Upper lobe of left lung (tissue), 6 donors: ENCODE results near the gene CFAP299. TPM values are rescaled to one million over a fixed set of nuclear protein-coding genes. Genes with fewer than 3 reads are reported as not detected.

ENCODE experiments used
- ATAC-seq, 2 donors: fragments of 200-7000 bp; cut with Tn5 transposase; one replicate each; pipeline ENCODE4 v1.9.1; 2022; ENCODE audit warnings: mild to moderate bottlenecking in 2 of 2, moderate library complexity in 2 of 2; ENCODE audit not compliant: low FRiP score in 2 of 2
- DNase-seq, 2 donors: peaks; one replicate each; pipeline ENCODE4 v3.0.0-alpha.2; 2019 to 2020
- H3K27ac ChIP-seq, 4 donors: fragments of 200-600 bp; sonication (generic); one replicate each; pipeline ENCODE4 v1.5.1; 2016 to 2019
- H3K27me3 ChIP-seq, 4 donors: fragments of 200-600 bp; sonication (generic); one replicate each; pipeline ENCODE4 v1.5.1; 2017 to 2019
- H3K36me3 ChIP-seq, 4 donors: fragments of 200-600 bp; sonication (generic); one replicate each; pipeline ENCODE4 v1.5.1; 2016 to 2019
- H3K4me1 ChIP-seq, 4 donors: fragments of 200-600 bp; sonication (generic); one replicate each; pipeline ENCODE4 v1.5.1; 2018 to 2019
- H3K4me3 ChIP-seq, 4 donors: fragments of 200-600 bp; sonication (generic); one replicate each; pipeline ENCODE4 v1.5.1; 2017 to 2019; ENCODE audit warnings: mild to moderate bottlenecking in 2 of 4, moderate library complexity in 1 of 4
- H3K9me3 ChIP-seq, 4 donors: fragments of 200-600 bp; sonication (generic); one replicate each; pipeline ENCODE4 v1.5.1; 2018 to 2019
- CTCF ChIP-seq, 6 experiments: fragments of 450-650 bp in 4 of 6; fragments of 200-600 bp in 2 of 6; sonication (generic) in 2 of 6; IDR thresholded peaks; one replicate each; pipeline ENCODE4 v1.5.1; 2016 to 2019; ENCODE audit warnings: antibody characterized with exemption in 6 of 6
- EP300 ChIP-seq, 4 donors: sonication (generic); formaldehyde crosslinking; IDR thresholded peaks; one replicate each; pipeline ENCODE4 v1.5.1; 2017; ENCODE audit warnings: antibody characterized with exemption in 4 of 4, control low read depth in 2 of 4
- POLR2A ChIP-seq, 4 donors: fragments of 450-650 bp; IDR thresholded peaks; one replicate each; pipeline ENCODE4 v1.5.1; 2016 to 2017; ENCODE audit warnings: antibody characterized with exemption in 4 of 4, mild to moderate bottlenecking in 2 of 4
- POLR2AphosphoS5 ChIP-seq, 2 donors: sonication (generic); formaldehyde crosslinking; IDR thresholded peaks; one replicate each; pipeline ENCODE4 v1.5.1; 2017; ENCODE audit warnings: antibody characterized with exemption in 2 of 2
- WGBS, 2 donors: methylation state at CpG; one replicate each; pipeline ENCODE4 v1.1.5; 2017 to 2018; 5-methylcytosine and 5-hydroxymethylcytosine counted together
- total RNA-seq, 6 donors: library from RNA; depleted of rRNA in 4 of 6; stranded (reverse); fragments of >200 nt in 4 of 6; gene quantifications; one replicate each; pipeline versions ENCODE4 v1.1.0 to v1.2.1, GENCODE V29; 2016 to 2021
- donor health status: DM: no; HTN: no; CAD: no; lungs with moderate emphysema.
- donor health status: DM: no; HTN: yes; CAD: no; lungs with severe emphysema.

CFAP299 gene
- total RNA-seq, 6 donors from 2014 or later, result 0.46 to 31.6 (median 3.9) TPM

GRCh38 chr4:80507507-80507906, 172.0 kb downstream of the CFAP299 start:
- ATAC-seq (no peak), DNase-seq (no peak)
- Histone ChIP-seq H3K4me1 (no peaks in the 10 kb centered on the region), H3K27me3 (no peaks in the 10 kb centered on the region), H3K27ac (no peak overlapping the region), H3K9me3 (no peaks in the 10 kb centered on the region), H3K36me3 (no peaks in the 10 kb centered on the region), H3K4me3 (no peak overlapping the region)
- TF ChIP-seq CTCF (IDR thresholded peaks at IDR 0.05), result no peak
- TF ChIP-seq POLR2AphosphoS5 (IDR thresholded peaks at IDR 0.05), result no peak
- TF ChIP-seq EP300 (IDR thresholded peaks at IDR 0.05), result no peak
- 52 to 63% methylated on average over 1 of the region's 1 CpG for WGBS, 2 donors

- ATAC-seq (no peak), DNase-seq (no peak)
- Histone ChIP-seq H3K27me3 (no peaks in the 10 kb centered on the region), H3K9me3 (no peaks in the 10 kb centered on the region), H3K4me3 (no peak overlapping the region), H3K4me1 (no peaks in the 10 kb centered on the region), H3K36me3 (no peaks in the 10 kb centered on the region), H3K27ac (no peak overlapping the region)
- 67 to 77% methylated on average over 1 of the region's 1 CpG for WGBS, 2 donors
- TF ChIP-seq POLR2AphosphoS5 (IDR thresholded peaks at IDR 0.05), result no peak
- no peak for TF ChIP-seq POLR2A (IDR thresholded peaks at IDR 0.05)
- TF ChIP-seq EP300 (IDR thresholded peaks at IDR 0.05), result no peak
- TF ChIP-seq CTCF (IDR thresholded peaks at IDR 0.05), result no peak
These were observed 180.0 kb downstream of the CFAP299 start for GRCh38 chr4:80515496-80515895.

- Histone ChIP-seq H3K27ac (no peak overlapping the region), H3K36me3 (no peaks in the 10 kb centered on the region), H3K9me3 (no peaks in the 10 kb centered on the region), H3K4me1 (no peaks in the 10 kb centered on the region), H3K27me3 (no peaks in the 10 kb centered on the region), H3K4me3 (no peak overlapping the region)
- no peak for ATAC-seq
- 88 to 90% methylated on average over 1 of the region's 1 CpG for WGBS, 2 donors
- no peak for DNase-seq
- no peak for TF ChIP-seq EP300 (IDR thresholded peaks at IDR 0.05)
- no peak for TF ChIP-seq POLR2A (IDR thresholded peaks at IDR 0.05)
- TF ChIP-seq CTCF (IDR thresholded peaks at IDR 0.05), result no peak
- no peak for TF ChIP-seq POLR2AphosphoS5 (IDR thresholded peaks at IDR 0.05)
These were observed 185.9 kb downstream of the CFAP299 start for GRCh38 chr4:80521438-80521837.

- Histone ChIP-seq H3K36me3 (no peaks in the 10 kb centered on the region), H3K27ac (no peak overlapping the region), H3K4me1 (no peaks in the 10 kb centered on the region), H3K4me3 (no peak overlapping the region), H3K9me3 (no peaks in the 10 kb centered on the region), H3K27me3 (no peaks in the 10 kb centered on the region)
- ATAC-seq (no peak), DNase-seq (no peak)
- TF ChIP-seq EP300 (IDR thresholded peaks at IDR 0.05), result no peak
- TF ChIP-seq POLR2AphosphoS5 (IDR thresholded peaks at IDR 0.05), result no peak
- no peak for TF ChIP-seq CTCF (IDR thresholded peaks at IDR 0.05)
- no peak for TF ChIP-seq POLR2A (IDR thresholded peaks at IDR 0.05)
- 77 to 87% methylated on average over 2 of the region's 2 CpGs for WGBS, 2 donors
These were observed 191.2 kb downstream of the CFAP299 start for GRCh38 chr4:80526697-80527096.

GRCh38 chr4:80529026-80529425, 193.5 kb downstream of the CFAP299 start:
- ATAC-seq (no peak), DNase-seq (no peak)
- H3K36me3 ChIP-seq, result no peaks in the 10 kb centered on the region
- no peaks in the 10 kb centered on the region for H3K27me3 ChIP-seq
- no peak for TF ChIP-seq POLR2AphosphoS5 (IDR thresholded peaks at IDR 0.05)
- no peak for TF ChIP-seq POLR2A (IDR thresholded peaks at IDR 0.05)
- TF ChIP-seq EP300 (IDR thresholded peaks at IDR 0.05), result no peak
- TF ChIP-seq CTCF (IDR thresholded peaks at IDR 0.05), result no peak
- H3K4me1 ChIP-seq, result no peaks in the 10 kb centered on the region
- H3K27ac ChIP-seq, result no peak overlapping the region
- H3K9me3 ChIP-seq, result no peaks in the 10 kb centered on the region
- H3K4me3 ChIP-seq, result no peak overlapping the region
